KMS-11 (cell line): Measurements from ENCODE around the gene LEFTY1.

Source experiments
- H2AFZ ChIP-seq: fragments of 200-600 bp; sonication (generic); 2 replicates; pipeline ENCODE4 v1.6.1; 2016; ENCODE audit warnings: antibody characterized with exemption, mixed run types, low read depth
- H3K27ac ChIP-seq: fragments of 200-600 bp; sonication (generic); 2 replicates; pipeline ENCODE4 v1.6.1; 2016; ENCODE audit warnings: mild to moderate bottlenecking, mixed run types
- H3K27me3 ChIP-seq: fragments of 200-600 bp; sonication (generic); 2 replicates; pipeline ENCODE4 v1.6.1; 2017; ENCODE audit warnings: mild to moderate bottlenecking, low read depth, mixed run types, moderate library complexity; ENCODE audit not compliant: insufficient read depth
- H3K36me3 ChIP-seq: fragments of 200-600 bp; sonication (generic); 2 replicates; pipeline ENCODE4 v1.6.1; 2017; ENCODE audit warnings: mild to moderate bottlenecking, mixed run types; ENCODE audit not compliant: insufficient read depth
- H3K4me1 ChIP-seq: fragments of 200-600 bp; sonication (generic); 2 replicates; pipeline ENCODE4 v1.6.1; 2016; ENCODE audit warnings: mild to moderate bottlenecking, low read depth, mixed run types; ENCODE audit not compliant: poor library complexity, severe bottlenecking
- H3K4me2 ChIP-seq: fragments of 200-600 bp; sonication (generic); 2 replicates; pipeline ENCODE4 v1.7.0; 2016; ENCODE audit warnings: mild to moderate bottlenecking, mixed run types
- H3K4me3 ChIP-seq: fragments of 200-600 bp; sonication (generic); IDR thresholded peaks from 2 replicates; pipeline ENCODE4 v1.6.1; 2017; ENCODE audit warnings: low read depth, low read length, mixed read lengths; ENCODE audit not compliant: insufficient read depth
- H3K79me2 ChIP-seq: fragments of 200-600 bp; sonication (generic); 2 replicates; pipeline ENCODE4 v1.6.1; 2016; ENCODE audit warnings: low read depth, mixed run types; ENCODE audit not compliant: insufficient read depth
- H3K9ac ChIP-seq: fragments of 200-600 bp; sonication (generic); 2 replicates; pipeline ENCODE4 v1.6.1; 2016; ENCODE audit warnings: mild to moderate bottlenecking, mixed run types
- H4K20me1 ChIP-seq: fragments of 200-600 bp; sonication (generic); 2 replicates; pipeline ENCODE4 v1.6.1; 2016; ENCODE audit warnings: mild to moderate bottlenecking, mixed run types; ENCODE audit not compliant: insufficient read depth
- TF ChIP-seq, protein P1 (sequence below): fragments of 200-600 bp; sonication (generic); conservative IDR thresholded peaks from 2 replicates; pipeline ENCODE4 v1.6.1; 2017; ENCODE audit warnings: low read depth, mild to moderate bottlenecking, antibody characterized with exemption, low read length, moderate library complexity, mixed read lengths

The LEFTY1 gene

DNA sequence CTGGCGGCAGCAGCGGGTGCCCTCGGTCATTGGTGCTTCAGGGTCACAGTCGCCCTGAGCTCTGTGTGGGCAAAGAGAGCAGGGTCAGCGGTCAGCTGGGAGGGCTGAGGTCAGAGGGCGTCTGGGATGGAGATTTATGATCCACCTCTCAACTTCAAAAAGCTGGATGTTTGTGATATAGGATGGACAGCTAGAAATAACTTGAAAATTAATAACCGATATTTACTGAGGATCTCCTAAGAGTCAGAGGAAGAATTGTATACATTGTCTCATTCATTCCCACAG, 2.0 kb downstream of the LEFTY1 start:
- Histone ChIP-seq H3K79me2 (peaks cover 1% of the 10 kb centered on the region; the same call in 1 of the 2 replicates), H3K4me1 (peaks cover 16% of the 10 kb centered on the region), H4K20me1 (no peaks in the 10 kb centered on the region), H3K36me3 (no peaks in the 10 kb centered on the region), H2AFZ (no peak overlapping the region), H3K4me2 (no peak overlapping the region), H3K27ac (no peak overlapping the region), H3K27me3 (no peaks in the 10 kb centered on the region), H3K4me3 (no peak overlapping the region), H3K9ac (no peak overlapping the region)
- TF ChIP-seq, protein P1, sequence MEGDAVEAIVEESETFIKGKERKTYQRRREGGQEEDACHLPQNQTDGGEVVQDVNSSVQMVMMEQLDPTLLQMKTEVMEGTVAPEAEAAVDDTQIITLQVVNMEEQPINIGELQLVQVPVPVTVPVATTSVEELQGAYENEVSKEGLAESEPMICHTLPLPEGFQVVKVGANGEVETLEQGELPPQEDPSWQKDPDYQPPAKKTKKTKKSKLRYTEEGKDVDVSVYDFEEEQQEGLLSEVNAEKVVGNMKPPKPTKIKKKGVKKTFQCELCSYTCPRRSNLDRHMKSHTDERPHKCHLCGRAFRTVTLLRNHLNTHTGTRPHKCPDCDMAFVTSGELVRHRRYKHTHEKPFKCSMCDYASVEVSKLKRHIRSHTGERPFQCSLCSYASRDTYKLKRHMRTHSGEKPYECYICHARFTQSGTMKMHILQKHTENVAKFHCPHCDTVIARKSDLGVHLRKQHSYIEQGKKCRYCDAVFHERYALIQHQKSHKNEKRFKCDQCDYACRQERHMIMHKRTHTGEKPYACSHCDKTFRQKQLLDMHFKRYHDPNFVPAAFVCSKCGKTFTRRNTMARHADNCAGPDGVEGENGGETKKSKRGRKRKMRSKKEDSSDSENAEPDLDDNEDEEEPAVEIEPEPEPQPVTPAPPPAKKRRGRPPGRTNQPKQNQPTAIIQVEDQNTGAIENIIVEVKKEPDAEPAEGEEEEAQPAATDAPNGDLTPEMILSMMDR: no peak

DNA sequence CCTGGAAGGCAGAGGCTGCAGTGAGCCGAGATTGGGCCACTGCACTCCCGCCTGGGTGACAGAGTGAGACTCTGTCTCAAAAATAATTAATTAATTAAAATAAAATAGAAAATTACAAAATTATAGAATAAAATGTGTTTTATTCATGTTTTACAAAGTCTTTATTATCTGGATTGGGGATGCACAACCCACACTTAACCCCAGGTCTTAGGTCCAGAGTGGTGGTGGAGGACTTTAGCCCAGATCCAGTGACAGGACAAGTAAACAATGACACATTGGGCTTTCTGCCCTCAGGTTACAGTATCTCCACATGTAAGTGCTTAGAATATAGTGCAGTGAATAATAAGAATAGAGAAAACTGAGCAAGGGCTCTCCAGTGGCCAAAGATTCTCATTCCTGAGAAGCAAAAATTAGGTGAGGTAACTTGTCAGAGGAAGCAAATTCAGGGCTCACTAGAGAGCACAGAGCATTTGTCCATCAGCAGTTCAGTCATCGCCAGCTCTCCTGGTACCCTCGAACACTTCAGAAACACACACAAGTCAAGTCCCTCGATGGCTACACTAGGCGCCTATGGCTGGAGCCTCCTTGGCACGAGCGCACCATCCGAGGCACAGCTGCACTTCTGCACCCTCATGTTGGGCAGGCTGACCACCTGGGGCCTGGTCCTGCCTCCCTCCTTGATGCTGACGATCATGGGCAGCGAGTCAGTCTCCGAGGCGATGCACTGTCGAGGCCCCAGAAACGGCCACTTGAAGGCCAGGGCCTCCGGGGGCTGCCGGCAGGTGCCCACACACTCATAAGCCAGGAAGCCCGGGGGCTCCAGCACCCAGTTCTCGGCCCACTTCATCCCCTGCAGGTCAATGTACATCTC, 2.6 kb downstream of the LEFTY1 start:
- peaks cover 5% of the 10 kb centered on the region; the same call in 1 of the 2 replicates for H3K79me2 ChIP-seq
- no peak overlapping the region for H3K4me2 ChIP-seq
- TF ChIP-seq, protein P1: no peak
- no peak overlapping the region for H3K4me3 ChIP-seq
- H3K4me1 ChIP-seq: peaks cover 18% of the 10 kb centered on the region
- no peak overlapping the region for H2AFZ ChIP-seq
- no peaks in the 10 kb centered on the region for H3K27me3 ChIP-seq
- H3K36me3 ChIP-seq: no peaks in the 10 kb centered on the region
- H3K27ac ChIP-seq: no peak overlapping the region
- H4K20me1 ChIP-seq: no peaks in the 10 kb centered on the region
- H3K9ac ChIP-seq: no peak overlapping the region

DNA sequence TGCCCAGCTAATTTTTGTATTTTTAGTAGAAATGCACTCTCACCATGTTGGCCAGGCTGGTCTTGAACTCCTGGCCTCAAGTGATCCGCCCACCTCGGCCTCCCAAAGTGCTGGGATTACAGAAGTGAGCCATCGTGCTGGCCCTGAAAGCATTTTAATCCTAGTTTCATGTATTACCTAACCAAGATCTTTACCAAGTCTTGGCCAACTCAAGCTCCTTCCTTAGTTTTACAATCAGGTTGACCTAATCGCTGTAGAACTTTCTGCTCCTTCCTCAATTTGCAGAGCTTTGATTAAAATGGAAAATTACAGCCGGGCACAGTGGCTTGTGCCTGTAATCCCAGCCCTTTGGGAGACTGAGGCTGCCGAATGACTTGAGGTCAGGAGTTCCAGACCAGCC, 3.6 kb downstream of the LEFTY1 start:
- TF ChIP-seq, protein P1: no peak
- Histone ChIP-seq H3K4me2 (no peak overlapping the region), H3K4me3 (no peak overlapping the region), H3K4me1 (peaks cover 29% of the 10 kb centered on the region), H2AFZ (no peak overlapping the region), H4K20me1 (no peaks in the 10 kb centered on the region), H3K27me3 (no peaks in the 10 kb centered on the region), H3K27ac (no peak overlapping the region), H3K36me3 (no peaks in the 10 kb centered on the region), H3K9ac (no peak overlapping the region), H3K79me2 (peaks cover 11% of the 10 kb centered on the region; the same call in 1 of the 2 replicates)

DNA sequence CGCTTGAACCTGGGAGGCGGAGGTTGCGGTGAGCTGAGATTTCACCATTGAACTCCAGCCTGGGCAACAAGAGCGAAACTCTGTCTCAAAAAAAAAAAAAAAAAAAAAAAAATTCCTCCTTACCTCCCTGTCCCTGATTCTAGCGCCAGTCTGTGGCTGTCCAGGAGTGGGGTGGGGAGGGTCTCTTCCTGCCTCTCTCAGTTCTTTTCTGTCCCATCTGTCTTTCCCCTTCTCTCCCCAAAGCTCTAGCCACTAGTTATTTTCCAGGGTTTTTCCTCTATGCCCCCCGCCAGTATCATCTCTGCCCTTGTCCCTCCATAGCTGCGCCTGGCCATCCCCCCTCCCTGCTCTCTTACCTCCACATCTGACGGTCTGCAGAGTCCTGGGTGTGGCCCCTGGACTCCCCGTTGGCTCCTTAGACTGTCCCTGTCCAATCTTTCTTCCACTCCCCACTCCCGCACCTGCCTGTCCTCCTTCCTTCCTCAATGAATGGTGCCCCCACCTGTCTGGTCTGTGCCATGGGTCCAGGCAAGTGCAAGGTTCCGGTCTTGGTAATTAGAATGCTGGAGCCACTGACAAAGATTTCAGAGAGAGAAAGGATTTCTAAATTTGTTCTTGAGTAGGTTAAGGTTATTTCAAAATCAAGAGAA, 5.2 kb downstream of the LEFTY1 start:
- Histone ChIP-seq H3K27ac (peak overlapping the region; percentile 82), H3K4me2 (peak overlapping the region; percentile 90), H3K79me2 (peaks cover 21% of the 10 kb centered on the region; the same call in 1 of the 2 replicates), H4K20me1 (no peaks in the 10 kb centered on the region), H2AFZ (peak overlapping the region; percentile 98), H3K4me1 (peaks cover 45% of the 10 kb centered on the region), H3K4me3 (no peak overlapping the region), H3K27me3 (no peaks in the 10 kb centered on the region), H3K9ac (peak overlapping the region; percentile 77; the same call in 1 of the 2 replicates), H3K36me3 (no peaks in the 10 kb centered on the region)
- TF ChIP-seq, protein P1: 0 out of 2 replicates have a peak, but pooled peaks have one; percentile 11
